Stimulated activated CD8-positive, alpha-beta memory T cell treated with anti-CD3 and anti-CD28 coated beads, Interleukin-15, amount 100 ng/mL, for 1 hour (primary cell): ENCODE measurements around the gene TTC28.
"Not testable (repeated sequence)": the region's sequence is repeated elsewhere in the genome, so short reads cannot be mapped to it uniquely, and the experiment has no call there.

Experiments
- DNase-seq: peaks from one replicate; pipeline ENCODE4 v3.0.0-alpha.2; 2020; ENCODE audit warnings: low read depth

TTC28 gene

GRCh38 chr22:28484662-28485061 is 195.0 kb downstream of the TTC28 start:
- no peak for DNase-seq

GRCh38 chr22:28481725-28482124 is 197.9 kb downstream of the TTC28 start:
- DNase-seq: no peak

GRCh38 chr22:28480000-28480715 is 199.5 kb downstream of the TTC28 start:
- no peak for DNase-seq

- no peak for DNase-seq
These were observed 201.1 kb downstream of the TTC28 start for GRCh38 chr22:28478564-28478963.

- DNase-seq: no peak
These were observed 202.1 kb downstream of the TTC28 start for GRCh38 chr22:28477556-28477955.

- DNase-seq: no peak
These were observed 205.3 kb downstream of the TTC28 start for GRCh38 chr22:28474330-28474729.

GRCh38 chr22:28473258-28473657 is 206.4 kb downstream of the TTC28 start:
- DNase-seq: no peak

- not testable (repeated sequence) for DNase-seq
These were observed 212.6 kb downstream of the TTC28 start for GRCh38 chr22:28467055-28467454.

- DNase-seq: no peak
These were observed 213.2 kb downstream of the TTC28 start for GRCh38 chr22:28466399-28466798.

- no peak for DNase-seq
These were observed 213.8 kb downstream of the TTC28 start for GRCh38 chr22:28465841-28466240.

GRCh38 chr22:28464127-28464526 is 215.5 kb downstream of the TTC28 start:
- no peak for DNase-seq

- not testable (repeated sequence) for DNase-seq
These were observed 216.2 kb downstream of the TTC28 start for GRCh38 chr22:28463408-28463807.

- DNase-seq: no peak
These were observed 216.7 kb downstream of the TTC28 start for GRCh38 chr22:28462901-28463300.

GRCh38 chr22:28462041-28462440 is 217.6 kb downstream of the TTC28 start:
- DNase-seq: no peak

- DNase-seq: no peak
These were observed 225.1 kb downstream of the TTC28 start for GRCh38 chr22:28454431-28455064.

- no peak for DNase-seq
These were observed 229.5 kb downstream of the TTC28 start for GRCh38 chr22:28450109-28450508.

GRCh38 chr22:28449041-28449440 is 230.6 kb downstream of the TTC28 start:
- no peak for DNase-seq

- DNase-seq: no peak
These were observed 231.0 kb downstream of the TTC28 start for GRCh38 chr22:28448625-28449024.

- DNase-seq: no peak
These were observed 235.0 kb downstream of the TTC28 start for GRCh38 chr22:28444659-28445058.

GRCh38 chr22:28443526-28443876 is 236.1 kb downstream of the TTC28 start:
- no peak for DNase-seq

- no peak for DNase-seq
These were observed 236.7 kb downstream of the TTC28 start for GRCh38 chr22:28442711-28443525.

- DNase-seq: no peak
These were observed 237.4 kb downstream of the TTC28 start for GRCh38 chr22:28442264-28442710.

GRCh38 chr22:28441720-28442263 is 237.8 kb downstream of the TTC28 start:
- no peak for DNase-seq
